Left ventricle myocardium inferior (tissue), 1 donor: Measurements from ENCODE around the gene CSNK1D. TPM values are rescaled to one million over a fixed set of nuclear protein-coding genes. Genes with fewer than 3 reads are reported as not detected.

Experiments
- DNase-seq: peaks from one replicate; pipeline ENCODE4 v3.0.0-alpha.2; 2020
- H3K27ac ChIP-seq: fragments of 200-600 bp; replicated peaks from 2 replicates; pipeline ENCODE4 v1.8.0; 2021
- H3K27me3 ChIP-seq: fragments of 200-600 bp; 2 replicates; pipeline ENCODE4 v1.8.0; 2021; ENCODE audit warnings: low read depth
- H3K36me3 ChIP-seq: fragments of 200-600 bp; 2 replicates; pipeline ENCODE4 v1.8.0; 2021
- H3K4me1 ChIP-seq: fragments of 200-600 bp; 2 replicates; pipeline ENCODE4 v1.8.0; 2021
- H3K4me3 ChIP-seq: fragments of 200-600 bp; 2 replicates; pipeline ENCODE4 v1.8.0; 2021; ENCODE audit warnings: mild to moderate bottlenecking, moderate library complexity
- H3K9me3 ChIP-seq: fragments of 200-600 bp; replicated peaks from 2 replicates; pipeline ENCODE4 v1.8.0; 2021
- intact Hi-C: fragments of 100-400 bp; cut with micrococcal nuclease; formaldehyde crosslinking; loops from one replicate; pipeline ENCODE4 v1.11.0; 2022
- total RNA-seq: library from RNA; stranded (reverse); fragmentation: NEBNext Ultra II Directional; extraction: Animal tissue kit (Norgen Biotek cat#: 25700); gene quantifications from one replicate; pipeline ENCODE4 v1.2.1, GENCODE V29; 2021
- TF ChIP-seq, protein P1 (sequence below): fragments of 200-600 bp; IDR thresholded peaks from 2 replicates; pipeline ENCODE4 v1.8.0; 2021; ENCODE audit warnings: antibody characterized with exemption, mild to moderate bottlenecking, borderline replicate concordance
- donor health status: DM: no; HTN: yes; CAD: no; lungs with severe emphysema.

The CSNK1D gene
- total RNA-seq, 1 donor from 2014 or later = 61.8 TPM

DNA sequence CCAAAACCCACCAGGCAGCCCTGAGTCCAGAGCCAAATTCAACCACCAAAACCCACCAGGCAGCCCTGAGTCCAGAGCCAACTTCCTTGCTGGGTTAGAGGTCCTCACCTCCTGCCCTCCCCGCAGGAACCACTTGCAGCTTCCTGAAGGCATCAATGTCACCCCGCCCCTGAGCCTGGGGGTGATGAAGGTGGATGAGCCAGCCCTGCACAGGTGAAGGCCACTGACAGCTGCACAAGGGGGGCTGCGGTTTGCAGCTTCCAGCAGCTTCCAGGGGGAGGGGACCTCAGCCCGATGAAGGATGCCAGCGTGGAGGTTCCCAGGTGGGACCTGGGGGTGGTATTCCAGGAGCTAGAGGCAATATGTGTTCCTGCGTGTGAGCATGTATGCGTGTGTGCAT, 7.6 kb upstream of the CSNK1D start:
- Histone ChIP-seq H3K27me3 (no peaks in the 10 kb centered on the region), H3K4me3 (no peak overlapping the region), H3K36me3 (no peaks in the 10 kb centered on the region), H3K4me1 (peaks cover 7% of the 10 kb centered on the region), H3K9me3 (no peaks in the 10 kb centered on the region), H3K27ac (no peak overlapping the region)
- intact Hi-C loops = no loop called here
- TF ChIP-seq, protein P1, sequence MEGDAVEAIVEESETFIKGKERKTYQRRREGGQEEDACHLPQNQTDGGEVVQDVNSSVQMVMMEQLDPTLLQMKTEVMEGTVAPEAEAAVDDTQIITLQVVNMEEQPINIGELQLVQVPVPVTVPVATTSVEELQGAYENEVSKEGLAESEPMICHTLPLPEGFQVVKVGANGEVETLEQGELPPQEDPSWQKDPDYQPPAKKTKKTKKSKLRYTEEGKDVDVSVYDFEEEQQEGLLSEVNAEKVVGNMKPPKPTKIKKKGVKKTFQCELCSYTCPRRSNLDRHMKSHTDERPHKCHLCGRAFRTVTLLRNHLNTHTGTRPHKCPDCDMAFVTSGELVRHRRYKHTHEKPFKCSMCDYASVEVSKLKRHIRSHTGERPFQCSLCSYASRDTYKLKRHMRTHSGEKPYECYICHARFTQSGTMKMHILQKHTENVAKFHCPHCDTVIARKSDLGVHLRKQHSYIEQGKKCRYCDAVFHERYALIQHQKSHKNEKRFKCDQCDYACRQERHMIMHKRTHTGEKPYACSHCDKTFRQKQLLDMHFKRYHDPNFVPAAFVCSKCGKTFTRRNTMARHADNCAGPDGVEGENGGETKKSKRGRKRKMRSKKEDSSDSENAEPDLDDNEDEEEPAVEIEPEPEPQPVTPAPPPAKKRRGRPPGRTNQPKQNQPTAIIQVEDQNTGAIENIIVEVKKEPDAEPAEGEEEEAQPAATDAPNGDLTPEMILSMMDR = no peak
- DNase-seq = no peak

DNA sequence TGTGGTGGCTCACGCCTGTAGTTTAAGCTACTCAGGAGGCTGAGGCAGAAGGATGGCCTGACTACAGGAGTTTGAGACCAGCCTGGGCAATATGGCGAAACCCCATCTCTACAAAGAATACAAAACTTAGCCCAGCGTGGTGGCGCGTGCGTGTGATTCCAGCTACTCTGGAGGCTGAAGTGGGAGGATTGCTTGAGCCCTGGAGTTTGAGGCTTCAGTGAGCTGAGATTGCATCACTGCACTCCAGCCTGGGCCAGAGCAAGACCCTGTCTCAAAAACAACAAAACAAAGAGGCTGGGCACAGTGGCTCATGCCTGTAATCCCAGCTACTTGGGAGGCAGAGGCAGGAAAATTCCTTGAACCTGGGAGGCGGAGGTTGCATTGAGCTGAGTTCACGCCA, 7.0 kb upstream of the CSNK1D start:
- DNase-seq = no peak
- Histone ChIP-seq H3K4me3 (no peak overlapping the region), H3K36me3 (no peaks in the 10 kb centered on the region), H3K9me3 (no peaks in the 10 kb centered on the region), H3K27ac (no peak overlapping the region), H3K4me1 (peaks cover 7% of the 10 kb centered on the region), H3K27me3 (no peaks in the 10 kb centered on the region)
- intact Hi-C loops = no loop called here
- TF ChIP-seq, protein P1 = no peak

DNA sequence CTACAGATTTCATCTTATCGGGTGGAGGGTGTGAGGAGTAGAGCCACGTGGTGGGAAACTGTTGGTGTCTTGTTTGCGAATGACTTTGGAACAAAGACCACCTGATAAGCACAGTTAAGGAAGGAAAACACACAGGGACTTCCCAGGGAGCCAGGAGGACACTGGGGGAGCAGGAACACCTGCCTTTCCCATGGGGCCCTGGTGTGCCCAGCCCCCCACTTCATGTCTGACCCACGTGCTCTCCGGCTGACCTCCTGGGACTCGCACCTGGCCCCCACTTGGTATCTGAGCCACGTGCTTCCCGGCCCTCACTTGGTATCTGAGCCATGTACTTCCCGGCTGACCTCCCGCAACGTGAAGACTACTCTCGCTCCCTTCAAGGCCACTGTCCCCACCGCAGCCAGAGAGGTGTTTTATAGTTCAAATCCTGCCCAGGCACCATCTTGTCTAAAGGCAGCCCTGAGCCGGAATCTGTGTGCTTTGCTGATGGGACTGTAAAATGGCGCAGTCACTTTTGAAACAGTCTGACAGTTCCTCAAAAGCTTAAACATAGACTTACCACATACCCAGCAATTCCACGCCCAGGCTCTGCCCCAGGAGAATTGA, 5.4 kb upstream of the CSNK1D start:
- DNase-seq = no peak
- intact Hi-C loops = no loop called here
- H3K4me1 ChIP-seq = peaks cover 16% of the 10 kb centered on the region

DNA sequence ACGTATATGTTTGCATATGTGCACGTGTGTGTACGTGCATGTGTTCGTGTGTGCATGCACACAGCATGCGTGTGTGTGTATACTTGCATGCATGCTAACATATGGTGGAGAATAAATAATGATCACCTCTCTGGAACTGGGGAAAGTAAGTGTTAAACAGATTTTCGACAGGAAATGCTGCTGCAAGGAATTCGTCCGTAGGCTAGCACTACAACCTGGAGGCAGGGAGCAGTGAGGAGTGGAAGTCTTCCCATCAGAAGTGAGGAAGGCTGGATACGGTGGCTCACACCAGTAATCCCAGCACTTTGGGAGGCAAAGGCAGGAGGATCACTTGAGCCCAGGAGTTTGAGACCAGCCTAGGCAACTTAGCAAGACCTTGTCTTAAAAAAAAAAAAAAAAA, 4.8 kb upstream of the CSNK1D start:
- TF ChIP-seq, protein P1 = no peak
- no peaks in the 10 kb centered on the region for H3K9me3 ChIP-seq
- no peaks in the 10 kb centered on the region for H3K36me3 ChIP-seq
- no peak overlapping the region for H3K27ac ChIP-seq
- intact Hi-C loops = no loop called here
- H3K4me3 ChIP-seq = no peak overlapping the region
- DNase-seq = no peak
- no peaks in the 10 kb centered on the region for H3K27me3 ChIP-seq
- peaks cover 18% of the 10 kb centered on the region for H3K4me1 ChIP-seq

More for the DNA sequence above, 5.4 kb upstream of the CSNK1D start:
- Histone ChIP-seq H3K27me3 (no peaks in the 10 kb centered on the region), H3K36me3 (no peaks in the 10 kb centered on the region), H3K4me3 (no peak overlapping the region), H3K27ac (no peak overlapping the region), H3K9me3 (no peaks in the 10 kb centered on the region)
- TF ChIP-seq, protein P1 = no peak

DNA sequence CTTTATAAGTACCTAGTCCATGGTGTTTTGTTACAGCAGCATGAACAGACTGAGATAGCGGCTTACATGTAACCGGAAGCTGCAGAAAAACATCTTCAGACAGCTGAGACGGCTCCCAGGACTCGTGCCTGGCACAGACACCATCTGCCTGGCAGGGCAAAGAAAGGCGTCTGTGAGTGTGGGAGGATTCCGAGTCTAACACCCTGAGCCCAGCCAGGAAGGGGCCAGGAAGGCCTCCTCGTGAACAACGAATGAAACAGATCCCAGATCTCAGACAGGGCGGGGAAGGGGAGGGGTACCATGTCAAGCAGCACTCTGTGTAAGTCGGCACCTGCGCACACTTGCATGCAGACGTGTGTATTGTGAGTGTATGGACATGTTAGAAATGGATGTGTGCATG, 4.4 kb upstream of the CSNK1D start:
- Histone ChIP-seq H3K9me3 (no peaks in the 10 kb centered on the region), H3K36me3 (no peaks in the 10 kb centered on the region), H3K4me1 (peaks cover 19% of the 10 kb centered on the region), H3K27me3 (no peaks in the 10 kb centered on the region), H3K4me3 (no peak overlapping the region), H3K27ac (no peak overlapping the region)
- intact Hi-C loops = no loop called here
- TF ChIP-seq, protein P1 = no peak
- no peak for DNase-seq
